OCI-LY3 (cell line): ENCODE results near the gene CGB3.

Experiments
- H2AFZ ChIP-seq: fragments of 200-600, 300-600 bp; shearing (Covaris generic); 2 replicates; pipeline ENCODE4 v1.6.0; 2014; ENCODE audit warnings: antibody characterized with exemption, low read depth, low read length
- H3K27ac ChIP-seq: fragments of 200-600, 300-600 bp; sonication (generic); 2 replicates; pipeline ENCODE4 v1.5.1; 2014; ENCODE audit warnings: mild to moderate bottlenecking, low read length, moderate library complexity, mixed read lengths
- H3K27me3 ChIP-seq: fragments of 200-600, 300-600 bp; sonication (generic); 2 replicates; pipeline ENCODE4 v1.6.1; 2014; ENCODE audit warnings: low read depth, low read length, mixed read lengths
- H3K36me3 ChIP-seq: fragments of 200-600, 300-600 bp; sonication (generic); replicated peaks from 2 replicates; pipeline ENCODE3; 2014; ENCODE audit warnings: low read depth, low read length, mixed read lengths
- H3K4me1 ChIP-seq: fragments of 300-600, 200-600 bp; sonication (generic); 2 replicates; pipeline ENCODE4 v1.6.1; 2014; ENCODE audit warnings: low read length, mixed read lengths
- H3K4me2 ChIP-seq: fragments of 200-600, 300-600 bp; sonication (generic); 2 replicates; pipeline ENCODE4 v1.6.1; 2014; ENCODE audit warnings: low read length, mixed read lengths
- H3K4me3 ChIP-seq: fragments of 300-600, 200-600 bp; sonication (generic); 2 replicates; pipeline ENCODE4 v1.5.1; 2014; ENCODE audit warnings: antibody characterized with exemption, mild to moderate bottlenecking, low read length, moderate library complexity
- H3K79me2 ChIP-seq: fragments of 300-600, 200-600 bp; shearing (Covaris generic); 2 replicates; pipeline ENCODE4 v1.6.1; 2014; ENCODE audit warnings: mild to moderate bottlenecking, low read length, mixed read lengths
- H3K9ac ChIP-seq: fragments of 300-600, 200-600 bp; shearing (Covaris generic); 2 replicates; pipeline ENCODE4 v1.6.0; 2014; ENCODE audit warnings: mild to moderate bottlenecking, low read length, moderate library complexity
- H3K9me3 ChIP-seq: fragments of 200-600, 300-600 bp; shearing (Covaris generic); 2 replicates; pipeline ENCODE4 v1.6.1; 2014; ENCODE audit warnings: low read length, mixed read lengths; ENCODE audit not compliant: insufficient read depth
- H4K20me1 ChIP-seq: fragments of 200-600, 300-600 bp; sonication (generic); 2 replicates; pipeline ENCODE4 v1.6.1; 2016; ENCODE audit warnings: low read length, mixed read lengths; ENCODE audit not compliant: insufficient read depth
- EZH2phosphoT487 ChIP-seq: fragments of 200-600 bp; shearing (Covaris generic); IDR thresholded peaks from 2 replicates; pipeline ENCODE4 v1.6.1; 2018; ENCODE audit warnings: antibody characterized with exemption, mixed run types, low read depth
- TF ChIP-seq, protein P1 (sequence below): fragments of 200-600, 300-600 bp; sonication (generic); IDR thresholded peaks from 2 replicates; pipeline ENCODE4 v1.5.1; 2014; ENCODE audit warnings: antibody characterized with exemption, low read length, low read depth

CGB3 gene

DNA sequence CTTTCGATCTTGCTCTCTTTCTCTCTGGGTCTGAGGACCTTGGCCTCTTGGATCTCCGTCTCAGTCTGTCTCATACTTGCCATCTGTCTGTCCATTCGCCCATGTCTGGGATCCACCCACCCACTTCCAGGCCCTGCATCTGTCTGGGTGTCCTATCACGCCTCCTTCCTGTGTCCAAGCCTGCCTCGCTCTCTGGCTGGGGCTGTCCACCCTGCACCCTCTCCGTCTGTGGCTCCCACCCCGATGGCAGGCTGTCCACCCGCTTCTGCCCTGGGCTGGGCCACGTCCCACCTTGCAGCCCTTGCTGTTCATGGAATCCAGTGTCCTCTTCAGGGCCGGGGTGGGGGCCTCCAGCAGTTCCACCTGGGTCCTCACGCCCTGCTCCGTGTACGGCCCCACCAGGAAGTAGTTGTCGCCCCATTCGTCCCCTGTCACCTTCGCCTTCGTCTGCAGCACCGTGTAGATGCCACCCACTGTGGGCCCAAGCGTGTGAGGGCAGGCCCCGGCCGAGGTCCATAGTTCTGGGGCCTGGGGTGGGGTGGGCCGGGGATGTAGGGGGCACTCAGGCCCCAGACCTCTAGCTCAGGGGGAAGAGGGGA, 33.0 kb downstream of the CGB3 start:
- Histone ChIP-seq H3K79me2 (peaks cover 45% of the 10 kb centered on the region), H4K20me1 (peaks cover 6% of the 10 kb centered on the region; the same call in 1 of the 2 replicates), H3K9me3 (no peaks in the 10 kb centered on the region), H3K9ac (no peak overlapping the region), H3K27ac (no peak overlapping the region), H3K27me3 (no peaks in the 10 kb centered on the region), H3K4me1 (peaks cover 16% of the 10 kb centered on the region), H2AFZ (no peak overlapping the region), H3K4me2 (no peak overlapping the region), H3K4me3 (no peak overlapping the region), H3K36me3 (peaks cover 18% of the 10 kb centered on the region)
- TF ChIP-seq, protein P1, sequence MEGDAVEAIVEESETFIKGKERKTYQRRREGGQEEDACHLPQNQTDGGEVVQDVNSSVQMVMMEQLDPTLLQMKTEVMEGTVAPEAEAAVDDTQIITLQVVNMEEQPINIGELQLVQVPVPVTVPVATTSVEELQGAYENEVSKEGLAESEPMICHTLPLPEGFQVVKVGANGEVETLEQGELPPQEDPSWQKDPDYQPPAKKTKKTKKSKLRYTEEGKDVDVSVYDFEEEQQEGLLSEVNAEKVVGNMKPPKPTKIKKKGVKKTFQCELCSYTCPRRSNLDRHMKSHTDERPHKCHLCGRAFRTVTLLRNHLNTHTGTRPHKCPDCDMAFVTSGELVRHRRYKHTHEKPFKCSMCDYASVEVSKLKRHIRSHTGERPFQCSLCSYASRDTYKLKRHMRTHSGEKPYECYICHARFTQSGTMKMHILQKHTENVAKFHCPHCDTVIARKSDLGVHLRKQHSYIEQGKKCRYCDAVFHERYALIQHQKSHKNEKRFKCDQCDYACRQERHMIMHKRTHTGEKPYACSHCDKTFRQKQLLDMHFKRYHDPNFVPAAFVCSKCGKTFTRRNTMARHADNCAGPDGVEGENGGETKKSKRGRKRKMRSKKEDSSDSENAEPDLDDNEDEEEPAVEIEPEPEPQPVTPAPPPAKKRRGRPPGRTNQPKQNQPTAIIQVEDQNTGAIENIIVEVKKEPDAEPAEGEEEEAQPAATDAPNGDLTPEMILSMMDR: no peak
- TF ChIP-seq EZH2phosphoT487: no peak

DNA sequence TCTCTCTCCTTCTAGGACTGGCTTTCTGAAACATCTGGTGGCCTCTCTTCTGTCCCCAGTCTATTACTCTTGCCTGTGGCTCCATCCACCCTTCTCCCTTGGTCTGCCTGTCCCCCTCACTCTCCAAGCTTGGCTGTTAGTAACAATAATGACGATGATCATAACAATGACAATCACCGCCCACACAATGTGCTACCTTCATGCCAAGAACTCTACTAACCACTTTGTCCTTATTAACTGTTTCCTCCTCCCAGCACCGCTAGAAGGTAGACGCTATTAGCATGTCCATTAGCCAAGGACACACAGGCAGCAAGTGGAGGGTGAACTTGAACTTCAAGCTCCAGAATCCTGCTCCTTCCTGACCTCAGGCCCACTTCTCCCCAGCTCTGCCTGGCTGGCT, 33.7 kb downstream of the CGB3 start:
- H3K9me3 ChIP-seq: no peaks in the 10 kb centered on the region
- H4K20me1 ChIP-seq: peaks cover 6% of the 10 kb centered on the region; the same call in 1 of the 2 replicates
- no peak for TF ChIP-seq EZH2phosphoT487
- TF ChIP-seq, protein P1: no peak
- H3K36me3 ChIP-seq: peaks cover 24% of the 10 kb centered on the region
- H3K4me1 ChIP-seq: peaks cover 16% of the 10 kb centered on the region
- H2AFZ ChIP-seq: no peak overlapping the region
- H3K27me3 ChIP-seq: no peaks in the 10 kb centered on the region
- no peak overlapping the region for H3K4me3 ChIP-seq
- no peak overlapping the region for H3K27ac ChIP-seq
- no peak overlapping the region for H3K4me2 ChIP-seq
- H3K9ac ChIP-seq: no peak overlapping the region
- peaks cover 38% of the 10 kb centered on the region for H3K79me2 ChIP-seq

DNA sequence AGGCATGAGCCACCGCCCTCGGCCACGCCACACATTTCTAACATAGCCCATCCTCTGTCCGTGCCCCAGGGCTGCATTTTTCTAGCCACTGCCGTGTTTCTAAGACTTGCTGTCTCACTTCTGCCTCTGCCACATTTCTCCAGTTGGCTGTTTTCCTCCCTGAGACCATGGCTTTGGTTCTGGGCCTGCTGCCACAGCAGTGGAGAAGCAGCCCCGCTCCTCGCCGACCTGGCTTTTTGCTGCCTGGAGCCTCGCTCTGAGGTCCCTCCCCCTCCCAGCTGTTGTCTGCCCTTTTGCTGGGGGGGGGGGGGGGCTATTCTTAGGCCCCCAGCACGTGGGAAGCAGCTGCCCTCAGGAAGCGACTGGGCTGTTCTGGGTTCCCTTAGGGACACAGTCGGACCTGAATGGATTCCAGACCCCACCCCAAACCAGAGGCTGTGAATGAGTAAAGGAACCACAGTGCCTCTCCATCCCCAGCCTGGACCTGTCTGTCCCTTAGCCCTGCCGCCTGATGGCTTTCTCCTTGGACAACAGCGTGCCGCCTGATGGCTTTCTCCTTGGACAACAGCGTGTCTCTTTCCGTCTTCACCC, 34.3 kb downstream of the CGB3 start:
- H3K4me1 ChIP-seq: peaks cover 12% of the 10 kb centered on the region
- H4K20me1 ChIP-seq: peaks cover 6% of the 10 kb centered on the region; the same call in 1 of the 2 replicates
- no peak overlapping the region for H3K27ac ChIP-seq
- no peak overlapping the region for H3K4me3 ChIP-seq
- H3K9me3 ChIP-seq: no peaks in the 10 kb centered on the region
- no peak overlapping the region for H2AFZ ChIP-seq
- H3K4me2 ChIP-seq: no peak overlapping the region
- H3K36me3 ChIP-seq: peaks cover 27% of the 10 kb centered on the region
- peaks cover 32% of the 10 kb centered on the region for H3K79me2 ChIP-seq
- TF ChIP-seq EZH2phosphoT487: no peak
- TF ChIP-seq, protein P1: no peak
- no peaks in the 10 kb centered on the region for H3K27me3 ChIP-seq
- H3K9ac ChIP-seq: no peak overlapping the region

DNA sequence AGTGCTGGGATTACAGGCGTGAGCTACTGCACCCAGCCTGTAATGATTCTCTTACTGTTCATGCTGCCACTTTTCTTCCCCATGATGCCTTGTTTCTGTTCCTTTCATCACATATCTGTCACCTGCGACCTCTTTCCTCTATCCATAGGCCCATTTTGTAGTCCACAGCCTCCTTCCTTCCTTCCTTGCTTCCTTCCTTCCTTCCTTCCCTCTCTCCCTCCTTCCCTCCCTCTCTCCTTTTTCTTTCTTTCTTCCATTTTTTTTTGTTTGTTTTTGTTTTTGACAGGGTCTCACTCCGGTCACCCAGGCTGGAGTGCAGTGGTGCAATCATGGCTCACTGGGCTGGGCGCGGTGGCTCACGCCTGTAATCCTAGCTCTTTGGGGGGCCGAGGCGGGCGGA, 35.3 kb downstream of the CGB3 start:
- H3K4me3 ChIP-seq: no peak overlapping the region
- peaks cover 27% of the 10 kb centered on the region for H3K36me3 ChIP-seq
- H3K9me3 ChIP-seq: no peaks in the 10 kb centered on the region
- no peak overlapping the region for H3K9ac ChIP-seq
- H2AFZ ChIP-seq: no peak overlapping the region
- TF ChIP-seq, protein P1: no peak
- no peak for TF ChIP-seq EZH2phosphoT487
- H3K27ac ChIP-seq: no peak overlapping the region
- H3K27me3 ChIP-seq: no peaks in the 10 kb centered on the region
- H3K4me1 ChIP-seq: peaks cover 7% of the 10 kb centered on the region
- H3K4me2 ChIP-seq: no peak overlapping the region
- H3K79me2 ChIP-seq: peaks cover 23% of the 10 kb centered on the region
- H4K20me1 ChIP-seq: peaks cover 6% of the 10 kb centered on the region; the same call in 1 of the 2 replicates
